ENCODE results near the gene ZNF804A.

- TF ChIP-seq, protein P1, sequence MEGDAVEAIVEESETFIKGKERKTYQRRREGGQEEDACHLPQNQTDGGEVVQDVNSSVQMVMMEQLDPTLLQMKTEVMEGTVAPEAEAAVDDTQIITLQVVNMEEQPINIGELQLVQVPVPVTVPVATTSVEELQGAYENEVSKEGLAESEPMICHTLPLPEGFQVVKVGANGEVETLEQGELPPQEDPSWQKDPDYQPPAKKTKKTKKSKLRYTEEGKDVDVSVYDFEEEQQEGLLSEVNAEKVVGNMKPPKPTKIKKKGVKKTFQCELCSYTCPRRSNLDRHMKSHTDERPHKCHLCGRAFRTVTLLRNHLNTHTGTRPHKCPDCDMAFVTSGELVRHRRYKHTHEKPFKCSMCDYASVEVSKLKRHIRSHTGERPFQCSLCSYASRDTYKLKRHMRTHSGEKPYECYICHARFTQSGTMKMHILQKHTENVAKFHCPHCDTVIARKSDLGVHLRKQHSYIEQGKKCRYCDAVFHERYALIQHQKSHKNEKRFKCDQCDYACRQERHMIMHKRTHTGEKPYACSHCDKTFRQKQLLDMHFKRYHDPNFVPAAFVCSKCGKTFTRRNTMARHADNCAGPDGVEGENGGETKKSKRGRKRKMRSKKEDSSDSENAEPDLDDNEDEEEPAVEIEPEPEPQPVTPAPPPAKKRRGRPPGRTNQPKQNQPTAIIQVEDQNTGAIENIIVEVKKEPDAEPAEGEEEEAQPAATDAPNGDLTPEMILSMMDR (IDR thresholded peaks at IDR 0.05; ENCODE audit: low read depth, low read length, poor library complexity, severe bottlenecking): no peak
- TF ChIP-seq EZH2phosphoT487 (IDR thresholded peaks at IDR 0.05; ENCODE audit: borderline replicate concordance, low read length): no peak
These were observed 260.9 kb downstream of the ZNF804A start for GRCh38 chr2:184859187-184859586.
